Stimulated activated CD8-positive, alpha-beta memory T cell treated with anti-CD3 and anti-CD28 coated beads, Interleukin-7, amount 100 ng/mL, for 4 hours (primary cell): ENCODE measurements around the gene SPRR2F.
"Not testable (repeated sequence)": the region's sequence is repeated elsewhere in the genome, so short reads cannot be mapped to it uniquely, and the experiment has no call there.

Experiments used
- DNase-seq, 2 donors: peaks; one replicate each; pipeline ENCODE4 v3.0.0-alpha.2; 2020; ENCODE audit warnings: low read depth in 2 of 2

Gene SPRR2F, protein sequence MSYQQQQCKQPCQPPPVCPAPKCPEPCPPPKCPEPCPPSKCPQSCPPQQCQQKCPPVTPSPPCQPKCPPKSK

DNA sequence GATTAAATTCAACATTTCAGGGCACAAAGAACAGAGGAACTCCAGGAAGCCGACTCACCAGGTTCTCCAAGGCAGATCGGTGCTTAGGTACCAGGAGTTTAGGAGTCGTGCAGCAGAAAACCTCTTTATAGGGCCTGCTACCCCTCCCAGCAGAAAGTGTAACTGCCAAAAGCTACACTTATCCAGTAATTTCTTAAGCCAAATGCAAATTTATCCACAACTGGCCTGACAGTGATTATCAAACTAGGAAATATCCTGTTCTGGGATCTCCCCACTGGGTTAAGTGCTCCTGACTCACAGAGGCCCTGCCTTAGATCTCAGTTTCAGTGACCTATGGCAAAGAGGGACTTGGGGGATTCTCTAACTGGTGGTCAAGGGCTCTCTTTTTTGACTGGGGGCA lies at the start of gene SPRR2F:
Gene SPRR2F (minus strand): TSS at position 101 of the 400 bp plus-strand sequence. CDS start 783 bp downstream, outside the sequence.
- no peak for DNase-seq

DNA sequence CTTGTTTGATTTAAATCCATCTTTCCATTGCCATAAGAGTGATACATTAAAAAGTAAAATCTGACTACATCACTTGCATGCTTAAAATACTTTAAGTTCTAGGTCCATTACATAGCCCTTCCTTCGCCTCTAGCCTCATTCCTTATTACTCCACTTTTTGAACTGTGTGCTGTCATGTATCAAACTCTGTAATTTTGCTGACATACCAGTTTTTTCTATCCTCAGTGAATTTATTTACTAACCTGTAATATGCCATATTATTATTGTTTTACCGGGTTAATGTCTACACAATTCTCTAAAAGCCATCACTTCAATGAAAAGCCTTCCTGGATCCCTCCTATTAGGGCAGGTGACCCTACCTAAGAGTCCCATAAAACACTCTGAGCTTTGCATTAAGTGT lies 42.2 kb upstream of the SPRR2F start:
- DNase-seq, result no peak

DNA sequence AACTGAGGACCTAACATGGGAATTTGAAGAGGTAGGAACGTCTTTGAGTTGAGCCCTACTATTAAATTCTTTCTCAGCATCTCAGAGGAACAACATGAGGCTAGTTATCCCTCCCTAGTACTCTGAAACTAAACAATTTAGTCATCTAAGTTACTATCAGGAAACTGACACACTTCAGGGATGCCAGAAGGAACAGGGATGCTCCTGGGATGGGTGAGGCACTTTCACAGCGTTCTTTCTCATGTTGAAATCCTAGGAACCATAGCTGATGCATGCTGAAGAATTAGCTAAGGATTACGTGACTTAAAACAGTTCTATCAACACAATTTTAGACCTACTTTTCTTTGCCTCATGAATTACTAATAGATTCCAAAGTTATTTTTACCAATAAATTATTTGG lies 39.2 kb upstream of the SPRR2F start:
- no peak for DNase-seq

DNA sequence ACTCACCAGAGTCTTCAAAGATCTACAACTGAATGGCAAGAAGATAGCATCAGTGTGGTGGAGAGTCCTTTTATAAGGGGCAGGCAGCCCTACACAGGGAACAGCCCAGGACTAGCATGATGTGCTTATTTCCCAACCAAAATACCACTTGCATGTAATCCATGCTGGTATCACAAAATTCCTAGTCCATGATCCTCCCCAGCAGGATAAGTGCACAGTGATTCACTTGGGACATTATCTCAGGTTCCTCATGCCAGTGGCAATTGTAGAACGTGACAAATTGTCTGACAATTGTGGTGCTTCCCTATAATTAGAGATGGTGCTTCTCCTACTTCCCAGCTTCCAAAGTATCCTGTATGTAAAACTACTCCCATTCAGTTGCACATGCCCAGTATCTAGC lies 37.5 kb upstream of the SPRR2F start, which contains the start of gene SPRR2G:
Gene SPRR2G (minus strand): TSS at position 45 of the 400 bp plus-strand sequence. CDS start 780 bp downstream, outside the sequence.
- DNase-seq, result no peak

DNA sequence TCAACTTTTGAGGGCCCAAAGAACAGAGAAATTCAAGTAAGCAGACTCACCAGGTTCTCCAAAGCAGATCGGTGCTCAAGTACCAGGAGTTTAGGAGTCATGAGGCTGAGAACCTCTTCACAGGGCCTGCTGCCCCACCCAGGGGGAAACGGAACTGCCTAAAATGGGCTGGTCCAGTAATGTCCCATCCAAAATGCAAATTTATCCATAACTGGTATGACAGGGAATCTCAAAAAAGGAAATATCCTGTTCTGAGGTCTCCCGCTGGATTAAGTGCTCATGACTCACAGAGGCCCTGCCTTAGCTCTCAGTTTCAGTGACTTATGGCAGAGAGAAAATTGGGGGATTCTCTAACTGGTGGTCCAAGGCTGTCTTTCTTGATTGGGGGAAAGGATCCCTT lies 28.1 kb upstream of the SPRR2F start:
- DNase-seq, result no peak

DNA sequence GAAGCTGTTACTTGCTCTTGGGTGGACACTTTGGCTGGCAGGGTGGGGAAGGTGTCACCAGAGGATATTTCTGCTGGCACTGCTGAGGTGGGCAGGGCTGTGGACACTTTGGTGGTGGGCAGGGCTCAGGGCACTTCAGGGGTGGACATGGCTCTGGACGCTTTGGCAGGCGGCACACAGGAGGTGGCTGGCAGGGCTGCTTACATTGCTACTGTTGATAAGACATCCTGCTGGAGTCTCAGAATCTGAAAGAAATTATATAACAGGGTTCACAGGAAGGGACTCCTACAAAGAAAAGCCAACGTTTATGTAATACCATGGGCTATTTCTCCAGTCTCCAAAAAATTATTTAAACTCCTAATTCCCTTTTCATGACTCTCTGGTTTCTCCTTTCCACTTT lies 27.2 kb upstream of the SPRR2F start:
- no peak for DNase-seq

DNA sequence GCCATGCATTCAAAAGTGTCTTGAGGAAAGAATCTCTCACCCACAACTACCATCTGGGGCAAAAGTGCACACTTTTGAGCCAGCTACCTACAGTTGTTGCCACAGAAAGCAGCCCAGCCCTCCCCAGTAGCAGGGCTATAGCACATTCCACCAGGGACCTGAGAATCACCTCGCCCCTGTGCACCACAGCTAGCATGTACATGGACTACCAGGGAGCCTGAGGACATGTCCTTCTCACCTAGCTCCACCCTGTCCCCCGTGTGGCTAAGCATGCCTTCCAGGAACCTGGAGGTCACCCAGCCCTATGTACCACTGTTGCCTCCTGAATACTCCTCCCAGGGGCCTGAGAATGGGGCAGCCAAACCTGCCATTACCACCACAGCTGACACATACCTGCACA lies 20.4 kb upstream of the SPRR2F start:
- DNase-seq, result no peak

DNA sequence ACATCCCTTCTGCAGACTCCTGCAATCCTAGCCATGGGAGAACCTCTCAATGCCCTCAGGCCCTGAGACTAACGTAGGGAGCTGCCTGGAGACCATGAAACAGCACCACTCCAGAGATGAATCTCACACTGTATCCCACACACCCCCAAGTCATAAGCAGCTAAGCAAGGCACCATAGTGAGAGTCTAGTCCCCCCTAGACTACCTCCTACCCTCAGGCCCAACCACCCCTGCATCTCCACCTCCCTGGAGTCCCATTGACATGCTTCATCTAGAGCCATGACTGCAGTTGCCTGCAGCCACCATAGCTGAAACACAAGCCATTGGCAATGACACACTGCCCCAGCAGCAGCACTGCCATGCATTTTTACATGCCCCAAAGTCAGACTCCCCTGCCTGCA lies 20.0 kb upstream of the SPRR2F start:
- no peak for DNase-seq

DNA sequence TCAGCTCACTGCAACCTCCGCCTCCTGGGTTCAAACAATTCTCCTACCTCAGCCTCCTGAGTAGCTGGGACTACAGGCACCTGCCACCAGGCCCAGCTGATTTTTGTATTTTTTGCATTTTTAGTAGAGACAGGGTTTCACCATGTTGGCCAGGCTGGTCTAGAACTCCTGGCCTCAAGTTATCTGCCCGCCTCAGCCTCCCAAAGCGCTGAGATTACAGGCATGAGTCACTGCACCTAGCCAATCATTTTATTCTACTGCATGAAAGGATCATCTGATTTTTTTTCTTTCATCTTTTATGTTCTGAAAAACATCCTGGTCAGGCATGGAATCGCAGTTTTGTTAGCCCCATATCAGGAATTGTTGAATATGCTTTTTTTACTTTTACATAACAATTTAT lies 15.4 kb upstream of the SPRR2F start:
- not testable (repeated sequence) for DNase-seq

DNA sequence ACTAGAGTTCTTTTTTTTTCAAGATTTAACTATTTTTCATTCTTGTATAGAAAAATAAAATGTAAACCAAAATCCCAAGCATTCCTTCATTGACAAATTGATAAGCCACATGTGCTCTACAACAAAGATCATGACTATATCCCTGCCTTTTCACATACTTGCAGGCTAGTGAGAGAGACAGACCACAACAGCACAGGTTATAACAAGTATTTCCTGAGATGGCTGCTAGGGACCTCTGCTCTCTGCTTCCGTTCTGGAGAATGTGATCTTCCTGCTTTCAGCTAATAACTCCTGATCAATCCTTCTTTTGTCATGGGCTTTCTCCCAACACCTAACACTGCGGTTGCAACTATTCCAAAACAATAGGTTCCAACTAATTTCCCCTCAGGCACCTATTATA lies 14.0 kb upstream of the SPRR2F start:
- no peak for DNase-seq

DNA sequence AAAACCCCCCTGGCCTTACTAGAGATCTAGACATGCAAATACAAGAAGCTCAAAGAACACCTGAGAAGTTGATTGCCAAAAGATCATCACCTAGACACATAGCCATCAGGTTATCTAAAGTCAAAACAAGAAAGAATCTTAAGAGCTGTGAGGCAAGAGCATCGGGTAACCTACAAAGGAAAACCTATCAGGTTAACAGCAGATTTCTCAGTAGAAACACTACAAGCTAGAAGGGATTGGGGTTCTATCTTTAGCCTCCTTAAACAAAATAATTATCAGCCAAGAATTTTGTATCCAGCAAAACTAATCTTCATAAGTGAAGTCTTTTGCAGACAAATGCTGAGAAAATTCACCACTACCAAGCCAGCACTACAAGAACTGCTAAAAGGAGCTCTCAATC lies 12.2 kb upstream of the SPRR2F start:
- DNase-seq, result no peak

DNA sequence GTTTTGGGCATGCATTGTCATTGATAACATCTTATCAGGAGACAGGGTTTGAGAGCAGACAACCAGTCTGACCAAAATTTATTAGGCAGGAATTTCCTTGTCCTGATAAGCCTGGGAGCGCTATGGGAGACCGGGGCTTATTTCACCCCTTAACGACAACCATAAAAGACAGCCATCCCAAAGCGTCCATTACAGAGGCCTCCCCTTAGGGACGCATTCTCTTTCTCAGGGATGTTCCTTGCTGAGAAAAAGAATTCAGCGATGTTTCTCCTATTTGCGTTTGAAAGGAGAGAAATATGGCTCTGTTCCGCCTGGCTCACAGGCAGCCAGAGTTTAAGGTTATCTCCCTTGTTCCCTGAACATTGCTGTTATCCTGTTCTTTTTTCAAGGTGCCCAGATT lies 10.5 kb upstream of the SPRR2F start:
- not testable (repeated sequence) for DNase-seq

DNA sequence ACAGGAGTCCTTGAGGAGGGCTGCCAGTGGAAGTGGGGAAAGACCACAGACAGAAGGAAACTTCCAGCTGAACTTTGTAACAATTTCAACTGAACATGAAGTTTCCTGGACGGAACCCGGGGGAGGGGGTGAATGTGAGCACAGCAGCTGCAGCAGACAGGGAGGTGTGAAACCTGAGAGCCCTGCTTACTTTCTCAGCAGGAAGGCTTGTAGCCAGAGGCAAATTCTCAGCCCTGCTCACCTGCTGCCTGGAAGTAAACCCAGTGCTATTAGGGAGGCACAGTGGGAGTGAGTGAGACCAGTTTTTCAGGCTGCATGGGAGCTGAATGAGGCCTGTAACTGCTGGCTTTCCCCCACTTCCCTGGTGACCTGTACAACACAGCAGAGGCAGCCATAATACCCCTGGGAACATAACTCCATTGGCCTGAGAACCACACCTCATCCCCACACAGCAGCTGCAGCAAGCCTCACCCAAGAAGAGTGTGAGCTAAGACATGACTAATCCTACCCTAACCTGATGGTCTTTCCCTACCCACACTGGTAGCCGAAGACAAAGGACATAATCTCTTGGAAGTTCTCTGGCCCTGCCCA lies 9.6 kb upstream of the SPRR2F start:
- DNase-seq, result no peak

DNA sequence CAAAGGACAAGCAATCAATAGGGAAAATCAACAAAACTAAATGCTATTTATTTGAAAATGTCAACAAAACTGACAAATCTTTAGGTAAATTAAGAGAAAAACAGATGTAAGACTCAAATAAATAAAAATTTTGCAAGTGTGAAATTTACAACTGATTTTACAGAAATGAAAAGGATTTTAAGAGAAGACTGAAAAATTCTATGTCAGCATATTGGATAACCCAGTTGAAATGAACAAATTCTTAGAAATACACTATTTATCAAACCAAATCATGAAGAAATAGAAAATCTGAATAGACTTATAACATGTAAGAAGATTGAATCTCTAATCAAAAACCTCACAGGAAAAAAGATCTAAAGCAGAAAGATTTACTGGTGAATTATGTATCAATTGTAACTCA lies 7.6 kb upstream of the SPRR2F start:
- no peak for DNase-seq

DNA sequence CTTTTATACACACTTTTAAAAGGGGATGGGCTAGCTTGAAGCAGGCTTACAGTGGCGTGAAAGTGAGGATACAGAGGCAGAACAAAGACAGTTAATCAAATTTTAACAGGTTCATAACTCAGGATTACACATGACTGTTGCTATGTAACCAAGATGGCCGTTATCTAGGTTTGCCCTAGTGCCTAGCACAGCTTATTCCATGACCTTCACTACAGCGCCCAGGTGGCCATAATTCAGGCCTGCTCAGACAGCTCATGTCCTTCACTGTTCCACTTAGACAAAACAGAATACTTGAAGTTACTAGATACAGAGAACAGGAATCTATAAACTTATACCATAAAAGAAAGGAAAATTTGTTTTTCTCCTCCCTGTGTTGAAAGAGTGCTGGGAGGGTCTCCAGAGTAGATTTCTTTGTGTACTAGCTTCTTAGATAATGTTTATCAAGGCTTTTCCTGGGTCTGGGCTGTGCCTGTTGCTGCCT lies 6.2 kb upstream of the SPRR2F start:
- no peak for DNase-seq

DNA sequence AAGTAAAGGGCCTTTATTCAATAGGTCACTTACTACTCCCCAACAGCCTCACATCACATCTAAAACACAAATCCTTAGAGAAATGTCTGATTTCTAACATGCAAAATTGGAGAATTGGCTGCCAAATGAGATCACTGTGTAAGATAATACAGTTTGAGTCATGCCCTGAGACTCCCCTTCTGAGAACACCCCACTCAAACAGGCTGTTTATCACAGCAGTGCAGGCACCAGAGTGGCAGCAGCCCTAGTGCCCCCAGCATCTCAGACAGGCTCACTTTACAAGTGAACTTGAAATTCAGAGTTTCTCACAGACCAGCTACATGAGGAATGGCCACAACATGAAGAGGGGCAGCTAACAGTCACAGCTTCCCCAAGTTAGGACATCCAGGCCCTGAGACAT lies 1.9 kb upstream of the SPRR2F start:
- DNase-seq, result not testable (repeated sequence)

DNA sequence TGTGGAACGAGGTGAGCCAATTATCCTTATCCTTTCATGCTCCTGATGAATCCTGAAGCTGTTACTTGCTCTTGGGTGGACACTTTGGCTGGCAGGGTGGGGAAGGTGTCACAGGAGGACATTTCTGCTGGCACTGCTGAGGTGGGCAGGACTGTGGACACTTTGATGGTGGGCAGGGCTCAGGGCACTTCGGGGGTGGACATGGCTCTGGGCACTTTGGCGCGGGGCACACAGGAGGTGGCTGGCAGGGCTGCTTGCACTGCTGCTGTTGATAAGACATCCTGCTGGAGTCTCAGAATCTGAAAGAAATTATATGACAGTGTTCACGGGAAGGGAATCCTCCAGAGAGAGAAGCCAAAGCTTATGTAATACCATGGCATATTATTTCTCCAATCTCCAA lies 862 bp downstream of the SPRR2F start:
- DNase-seq, result not testable (repeated sequence)

DNA sequence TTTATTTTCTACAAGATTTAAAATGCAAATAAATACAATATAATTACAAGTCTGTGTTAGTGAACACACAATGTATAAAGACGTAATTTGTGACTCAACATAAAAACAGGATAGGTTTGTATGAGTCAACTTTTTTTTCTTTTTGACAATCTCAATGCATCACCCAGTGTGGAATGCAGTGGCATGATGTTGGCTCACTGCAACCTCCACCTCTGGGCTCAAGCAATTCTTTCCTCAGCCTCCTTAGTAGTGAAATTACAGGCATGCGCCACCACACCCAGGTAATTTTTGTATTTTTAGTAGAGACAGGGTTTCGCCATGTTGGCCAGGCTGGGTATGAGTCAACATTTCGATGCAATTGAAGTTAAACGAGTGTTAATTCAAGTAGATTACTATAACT lies 13.1 kb downstream of the SPRR2F start:
- DNase-seq, result no peak

DNA sequence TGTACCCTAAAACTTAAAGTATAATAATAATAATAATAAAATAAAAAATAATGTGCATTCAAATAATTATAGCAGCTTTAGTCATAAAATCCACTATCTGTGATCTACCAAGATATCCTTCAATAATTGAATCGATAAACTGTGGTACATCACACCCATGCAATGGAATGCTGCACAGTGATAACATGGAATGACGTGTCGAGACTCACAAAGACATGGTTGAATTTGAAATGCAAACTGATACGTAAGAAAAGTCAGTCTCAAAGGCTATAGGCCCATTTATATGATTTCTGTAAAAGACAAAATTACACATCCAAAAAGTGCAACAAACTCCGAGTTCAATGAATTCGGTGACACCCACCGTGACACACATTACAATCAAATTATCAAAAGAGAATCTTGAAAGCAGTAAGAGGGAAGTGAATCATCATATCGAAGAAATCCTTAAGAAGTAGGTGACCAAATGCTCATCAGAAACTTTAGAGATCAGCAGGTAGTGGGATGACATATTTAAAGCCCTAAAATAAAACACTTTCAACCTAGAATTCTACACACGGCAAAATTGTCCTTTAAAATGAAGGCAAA lies 13.8 kb downstream of the SPRR2F start:
- no peak for DNase-seq

DNA sequence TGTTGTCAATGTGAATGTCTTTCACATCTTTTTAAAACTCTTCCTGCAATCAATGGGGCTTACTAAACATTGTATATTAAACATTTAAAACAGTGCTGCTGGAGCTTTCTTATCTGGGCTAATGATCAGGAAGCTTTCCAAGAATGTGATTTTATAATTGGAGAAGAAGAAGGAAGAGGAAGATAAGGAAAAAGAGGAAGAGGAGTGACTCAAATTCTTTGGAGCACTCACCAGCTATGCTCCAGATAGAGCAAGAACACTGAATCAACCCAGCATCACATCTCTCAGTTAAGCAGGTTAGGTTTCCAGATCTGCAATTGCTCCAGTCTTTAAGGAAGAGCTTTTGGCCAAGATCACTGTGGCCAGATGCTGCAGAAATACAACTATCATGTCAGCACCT lies 17.6 kb downstream of the SPRR2F start:
- DNase-seq, result no peak

DNA sequence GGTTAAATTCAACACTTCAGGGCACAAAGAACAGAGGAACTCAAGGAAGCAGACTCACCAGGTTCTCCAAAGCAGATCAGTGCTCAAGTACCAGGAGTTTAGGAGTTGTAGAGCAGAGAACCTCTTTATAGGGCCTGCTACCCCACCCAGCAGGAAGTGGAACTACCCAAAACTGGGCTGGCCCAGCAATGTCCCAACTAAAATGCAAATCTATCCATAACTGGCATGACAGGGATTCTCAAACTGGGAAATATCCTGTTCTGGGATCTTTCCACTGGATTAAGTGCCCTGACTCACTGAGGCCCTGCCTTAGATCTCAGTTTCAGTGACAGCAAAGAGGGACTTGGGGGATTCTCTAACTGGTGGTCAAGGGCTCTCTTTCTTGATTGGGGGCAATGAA lies 18.9 kb downstream of the SPRR2F start, which contains the start of gene SPRR2E:
Gene SPRR2E (minus strand): TSS at position 101 of the 400 bp plus-strand sequence. CDS start 775 bp downstream, outside the sequence.
- DNase-seq, result no peak

DNA sequence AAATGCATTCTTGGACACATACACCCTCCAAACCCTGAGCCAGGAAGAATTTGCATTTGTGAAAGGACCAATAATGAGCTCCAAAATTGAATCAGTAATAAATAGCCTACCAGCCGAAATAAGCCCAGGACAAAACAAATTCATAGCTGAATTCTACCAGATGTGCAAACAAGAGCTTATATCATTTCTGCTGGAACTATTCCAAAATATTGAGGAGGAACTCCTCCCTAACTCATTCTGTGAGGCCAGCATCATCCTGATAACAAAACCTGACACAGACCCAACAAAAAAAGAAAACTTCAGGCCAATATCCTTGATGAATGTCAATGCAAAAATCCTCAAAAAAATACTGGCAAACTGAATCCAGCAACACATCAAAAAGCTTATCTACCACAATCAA lies 25.7 kb downstream of the SPRR2F start:
- no peak for DNase-seq

DNA sequence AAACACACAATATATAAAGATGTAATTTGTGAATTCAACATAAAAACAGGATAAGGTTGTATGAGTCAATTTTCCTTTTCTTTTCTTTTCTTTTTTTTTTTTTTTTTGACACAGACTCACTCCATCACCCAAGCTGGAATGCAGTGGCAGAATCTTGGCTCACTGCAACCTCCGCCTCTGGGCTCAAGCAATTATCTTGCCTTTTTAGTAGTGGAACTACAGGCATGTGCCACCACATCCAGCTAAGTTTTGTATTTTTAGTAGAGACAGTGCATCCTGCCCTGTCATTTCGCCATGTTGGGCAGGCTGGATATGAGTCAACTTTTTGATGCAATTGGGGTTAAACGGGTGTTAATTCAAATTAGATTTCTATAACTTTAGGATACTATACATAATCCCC lies 31.6 kb downstream of the SPRR2F start:
- no peak for DNase-seq
